Measurements from ENCODE around the gene PDGFC. TPM values are rescaled to one million over a fixed set of nuclear protein-coding genes. Genes with fewer than 3 reads are reported as not detected.

The PDGFC gene
- polyA plus RNA-seq, 3 donors: 2.5 to 5.0 (median 4.9) TPM

DNA sequence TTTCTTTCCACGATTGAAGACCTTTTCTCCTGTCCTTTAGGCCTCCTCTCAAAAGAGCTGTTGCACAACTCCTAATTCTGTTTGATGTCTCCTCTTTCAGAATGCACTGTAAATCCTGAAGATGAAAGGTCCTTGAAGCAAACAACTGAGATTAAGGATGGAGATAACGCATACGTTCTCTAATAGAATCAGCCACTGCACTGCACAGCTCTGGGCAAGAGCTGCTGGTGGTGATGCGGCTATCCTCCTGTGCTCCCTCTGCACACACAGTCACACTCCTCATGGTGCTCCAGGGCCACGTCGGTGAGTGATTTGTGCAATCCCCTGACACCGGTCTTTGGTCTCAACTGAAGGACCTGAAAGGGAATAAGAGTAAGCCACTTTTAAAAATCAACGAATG, 208.7 kb downstream of the PDGFC start:
- Mint-ChIP-seq H3K36me3 (peaks cover 16 to 22% of the 10 kb centered on the region in 2 donors), H3K4me3 (no peak overlapping the region), H3K4me1 (peaks cover 3% of the 10 kb centered on the region), H3K27me3 (ENCODE audit: low read depth in 3 of 3) (no peaks in the 10 kb centered on the region), H3K27ac (peak overlapping the region in 1 of 7 donors; percentile 10), H3K9me3 (peaks cover 0 to 9% (median 3%) of the 10 kb centered on the region in 7 donors)
- Histone ChIP-seq H3K9me3 (replicated peaks in 1 of 2; ENCODE audit: control insufficient read depth in 1 of 2, insufficient read depth in 1 of 2, low read length in 2 of 2) (peaks cover 0 to 2% of the 10 kb centered on the region in 2 donors), H3K27ac (ENCODE audit: low read depth in 1 of 2, low read length in 2 of 2) (no peak overlapping the region), H3K4me1 (ENCODE audit: control insufficient read depth in 1 of 2, insufficient read depth in 2 of 2, low read length in 2 of 2) (no peaks in the 10 kb centered on the region), H4K20me1 (ENCODE audit: insufficient read depth, low read length) (no peaks in the 10 kb centered on the region), H3K79me2 (ENCODE audit: insufficient read depth, low read length) (no peaks in the 10 kb centered on the region), H3K4me2 (replicated peaks; ENCODE audit: extremely low read depth, low read length, poor library complexity, severe bottlenecking) (no peak overlapping the region), H3K27me3 (ENCODE audit: control insufficient read depth in 2 of 2, insufficient read depth in 2 of 2, low read length in 2 of 2) (no peaks in the 10 kb centered on the region), H3K4me3 (replicated peaks in 1 of 3; ENCODE audit: low read depth in 2 of 3, low read length in 3 of 3) (no peak overlapping the region), H3K36me3 (replicated peaks in 1 of 2; ENCODE audit: control insufficient read depth in 1 of 2, insufficient read depth in 2 of 2, low read length in 2 of 2) (peaks cover 0 to 8% of the 10 kb centered on the region in 2 donors), H3K9ac (ENCODE audit: insufficient read depth, low read length, poor library complexity, severe bottlenecking) (no peak overlapping the region), H2AFZ (ENCODE audit: insufficient read depth, low read depth, low read length, poor library complexity, severe bottlenecking) (no peak overlapping the region)
- 100% methylated on average over 4 of the region's 8 CpGs for WGBS (ENCODE audit: insufficient coverage)
- intact Hi-C loops (cut with micrococcal nuclease): no loop called here
- no peak for DNase-seq
- TF ChIP-seq, protein P1, sequence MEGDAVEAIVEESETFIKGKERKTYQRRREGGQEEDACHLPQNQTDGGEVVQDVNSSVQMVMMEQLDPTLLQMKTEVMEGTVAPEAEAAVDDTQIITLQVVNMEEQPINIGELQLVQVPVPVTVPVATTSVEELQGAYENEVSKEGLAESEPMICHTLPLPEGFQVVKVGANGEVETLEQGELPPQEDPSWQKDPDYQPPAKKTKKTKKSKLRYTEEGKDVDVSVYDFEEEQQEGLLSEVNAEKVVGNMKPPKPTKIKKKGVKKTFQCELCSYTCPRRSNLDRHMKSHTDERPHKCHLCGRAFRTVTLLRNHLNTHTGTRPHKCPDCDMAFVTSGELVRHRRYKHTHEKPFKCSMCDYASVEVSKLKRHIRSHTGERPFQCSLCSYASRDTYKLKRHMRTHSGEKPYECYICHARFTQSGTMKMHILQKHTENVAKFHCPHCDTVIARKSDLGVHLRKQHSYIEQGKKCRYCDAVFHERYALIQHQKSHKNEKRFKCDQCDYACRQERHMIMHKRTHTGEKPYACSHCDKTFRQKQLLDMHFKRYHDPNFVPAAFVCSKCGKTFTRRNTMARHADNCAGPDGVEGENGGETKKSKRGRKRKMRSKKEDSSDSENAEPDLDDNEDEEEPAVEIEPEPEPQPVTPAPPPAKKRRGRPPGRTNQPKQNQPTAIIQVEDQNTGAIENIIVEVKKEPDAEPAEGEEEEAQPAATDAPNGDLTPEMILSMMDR (IDR thresholded peaks at IDR 0.05): no peak

DNA sequence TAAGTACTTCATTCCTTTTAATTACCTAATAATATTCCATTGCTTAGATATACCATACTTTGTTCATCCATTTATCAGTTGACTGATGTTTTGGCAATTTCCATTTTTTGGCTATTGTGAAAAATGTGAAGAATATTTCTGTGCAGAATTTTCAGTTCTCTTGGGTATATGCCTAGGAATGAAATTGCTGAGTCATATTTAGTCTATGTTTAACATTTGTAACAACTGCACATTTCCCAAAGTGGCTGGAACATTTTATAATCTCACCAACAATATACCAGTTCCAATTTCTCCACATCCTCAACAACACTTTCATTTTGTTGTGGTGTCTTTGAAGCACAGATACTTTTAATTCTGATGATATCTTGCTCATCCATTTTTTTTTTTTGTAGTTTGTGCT, 215.5 kb downstream of the PDGFC start:
- H3K36me3 Mint-ChIP-seq: peaks cover 0 to 3% of the 10 kb centered on the region in 2 donors
- H3K4me3 Mint-ChIP-seq: no peak overlapping the region
- Histone ChIP-seq H3K27ac (ENCODE audit: low read depth in 1 of 2, low read length in 2 of 2) (no peak overlapping the region), H3K4me1 (ENCODE audit: control insufficient read depth in 1 of 2, insufficient read depth in 2 of 2, low read length in 2 of 2) (peaks cover 7% of the 10 kb centered on the region in 2 donors), H3K79me2 (ENCODE audit: insufficient read depth, low read length) (no peaks in the 10 kb centered on the region), H3K36me3 (replicated peaks in 1 of 2; ENCODE audit: control insufficient read depth in 1 of 2, insufficient read depth in 2 of 2, low read length in 2 of 2) (no peaks in the 10 kb centered on the region), H3K9ac (ENCODE audit: insufficient read depth, low read length, poor library complexity, severe bottlenecking) (no peak overlapping the region), H3K27me3 (ENCODE audit: control insufficient read depth in 2 of 2, insufficient read depth in 2 of 2, low read length in 2 of 2) (no peaks in the 10 kb centered on the region), H3K9me3 (replicated peaks in 1 of 2; ENCODE audit: control insufficient read depth in 1 of 2, insufficient read depth in 1 of 2, low read length in 2 of 2) (peaks cover 0 to 2% of the 10 kb centered on the region in 2 donors), H2AFZ (ENCODE audit: insufficient read depth, low read depth, low read length, poor library complexity, severe bottlenecking) (no peak overlapping the region), H3K4me2 (replicated peaks; ENCODE audit: extremely low read depth, low read length, poor library complexity, severe bottlenecking) (no peak overlapping the region), H4K20me1 (ENCODE audit: insufficient read depth, low read length) (no peaks in the 10 kb centered on the region), H3K4me3 (replicated peaks in 1 of 3; ENCODE audit: low read depth in 2 of 3, low read length in 3 of 3) (no peak overlapping the region)
- TF ChIP-seq, protein P1 (IDR thresholded peaks at IDR 0.05): no peak
- H3K27me3 Mint-ChIP-seq (ENCODE audit: low read depth in 3 of 3): no peaks in the 10 kb centered on the region
- H3K27ac Mint-ChIP-seq: no peak overlapping the region
- peaks cover 15% of the 10 kb centered on the region for H3K4me1 Mint-ChIP-seq
- H3K9me3 Mint-ChIP-seq: peaks cover 3 to 9% (median 3%) of the 10 kb centered on the region in 7 donors
- intact Hi-C loops (cut with micrococcal nuclease): no loop called here
- DNase-seq: no peak

Data from CD14-positive monocyte (primary cell).